Stomach (tissue), 9 donors: ENCODE data around the gene AKAP7. TPM values are rescaled to one million over a fixed set of nuclear protein-coding genes. Genes with fewer than 3 reads are reported as not detected.

ENCODE experiments used
- DNase-seq, 2 donors: peaks; one replicate each; pipeline versions ENCODE4 v3.0.0 to v3.0.0-alpha.2; 2013 to 2019
- H3K27ac ChIP-seq, 5 donors: fragments of 200-600 bp in 4 of 5; sonication (generic) in 4 of 5; one replicate each; pipeline ENCODE4 v1.5.1; 2013 to 2019; ENCODE audit warnings: mild to moderate bottlenecking in 1 of 5, moderate library complexity in 1 of 5
- H3K27me3 ChIP-seq, 3 donors: fragments of 200-600 bp; sonication (generic); one replicate each; pipeline ENCODE4 v1.5.1; 2017 to 2019; ENCODE audit warnings: mixed run types in 1 of 3
- H3K36me3 ChIP-seq, 4 donors: fragments of 200-600 bp; sonication (generic); 1 replicate in 3 of 4; 2 replicates in 1 of 4; pipeline ENCODE4 v1.5.1; 2016 to 2019
- H3K4me1 ChIP-seq, 4 donors: fragments of 200-600 bp; sonication (generic); one replicate each; pipeline ENCODE4 v1.5.1; 2016 to 2019
- H3K4me3 ChIP-seq, 4 donors: fragments of 200-600 bp; sonication (generic) in 3 of 4; one replicate each; pipeline ENCODE4 v1.5.1; 2016 to 2019; ENCODE audit warnings: mild to moderate bottlenecking in 1 of 4
- H3K9me3 ChIP-seq, 4 donors: fragments of 200-600 bp; sonication (generic); one replicate each; pipeline ENCODE4 v1.5.1; 2016 to 2019
- EP300 ChIP-seq: sonication (generic); formaldehyde crosslinking; IDR thresholded peaks from one replicate; pipeline ENCODE4 v1.6.1; 2017; ENCODE audit warnings: antibody characterized with exemption
- POLR2A ChIP-seq, 4 donors: fragments of 450-650 bp; IDR thresholded peaks; one replicate each; pipeline ENCODE4 v1.6.1; 2016; ENCODE audit warnings: antibody characterized with exemption in 4 of 4, control low read depth in 2 of 4, mild to moderate bottlenecking in 1 of 4, moderate library complexity in 1 of 4
- POLR2AphosphoS5 ChIP-seq, 3 donors: sonication (generic); formaldehyde crosslinking; IDR thresholded peaks; one replicate each; pipeline ENCODE4 v1.6.1; 2016; ENCODE audit warnings: antibody characterized with exemption in 3 of 3
- WGBS, 5 donors: extraction: QIAGEN DNeasy Blood & Tissue Kit in 3 of 5; methylation state at CpG; one replicate each; pipeline versions ENCODE4 v1.1.5 to v1.1.7; 2013 to 2018; 5-methylcytosine and 5-hydroxymethylcytosine counted together
- intact Hi-C: fragments of 100-400 bp; cut with DNase I; formaldehyde crosslinking; loops from one replicate; pipeline ENCODE4 v1.15.1; 2023; ENCODE audit warnings: low total_unique reads
- polyA plus RNA-seq, 3 donors: library from polyadenylated mRNA; stranded (reverse); fragments of 200-250 nt; gene quantifications; one replicate each; pipeline ENCODE4 v1.2.3, GENCODE V29; 2013
- total RNA-seq, 5 donors: library from RNA; depleted of rRNA; stranded (reverse); fragments of >200 nt; gene quantifications; one replicate each; pipeline versions ENCODE4 v1.1.0 to v1.2.3, GENCODE V29; 2014 to 2016
- TF ChIP-seq, protein P1 (sequence below), 7 experiments: fragments of 450-650 bp in 4 of 7; fragments of 200-600 bp in 3 of 7; sonication (generic) in 3 of 7; IDR thresholded peaks; one replicate each; pipeline ENCODE4 v1.5.1; 2016 to 2019; ENCODE audit warnings: antibody characterized with exemption in 7 of 7, control low read depth in 2 of 7, mild to moderate bottlenecking in 1 of 7
- donor health status: healthy with polysubstance abuse.
- donor health status: Bipolar disorder and iron deficiency.
- donor health status: healthy.

The AKAP7 gene
- total and polyA plus RNA-seq, 8 donors, result 1.3 to 59.5 (median 4.6) TPM

DNA sequence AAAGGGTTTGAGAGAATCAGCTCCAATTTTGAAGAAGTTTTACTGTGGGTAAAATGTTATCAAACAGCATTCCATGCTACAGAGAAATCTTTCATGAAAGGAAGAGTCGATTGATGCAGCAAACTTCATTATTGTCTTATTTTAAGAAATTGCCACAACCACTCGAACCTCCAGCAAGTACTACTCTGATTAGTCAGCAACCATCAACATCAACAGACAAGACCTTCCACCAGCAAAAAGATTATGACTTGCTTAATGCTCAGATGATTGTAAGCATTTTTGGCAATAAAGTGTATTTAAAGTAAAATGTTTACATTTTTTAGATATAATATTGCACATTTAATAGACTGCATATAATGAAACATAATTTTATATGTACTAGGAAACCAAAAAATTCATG is 87.5 kb downstream of the AKAP7 start:
- intact Hi-C loops, result no loop called here
- DNase-seq, result no peak
- Histone ChIP-seq H3K27me3 (no peaks in the 10 kb centered on the region), H3K36me3 (peaks cover 0 to 25% (median 15%) of the 10 kb centered on the region in 4 donors), H3K4me3 (no peak overlapping the region), H3K27ac (no peak overlapping the region), H3K4me1 (peaks cover 0 to 5% (median 2%) of the 10 kb centered on the region in 4 donors), H3K9me3 (no peaks in the 10 kb centered on the region)
- TF ChIP-seq POLR2A (IDR thresholded peaks at IDR 0.05) (no peak), EP300 (no peak), POLR2AphosphoS5 (IDR thresholded peaks at IDR 0.05) (no peak)
- TF ChIP-seq, protein P1, sequence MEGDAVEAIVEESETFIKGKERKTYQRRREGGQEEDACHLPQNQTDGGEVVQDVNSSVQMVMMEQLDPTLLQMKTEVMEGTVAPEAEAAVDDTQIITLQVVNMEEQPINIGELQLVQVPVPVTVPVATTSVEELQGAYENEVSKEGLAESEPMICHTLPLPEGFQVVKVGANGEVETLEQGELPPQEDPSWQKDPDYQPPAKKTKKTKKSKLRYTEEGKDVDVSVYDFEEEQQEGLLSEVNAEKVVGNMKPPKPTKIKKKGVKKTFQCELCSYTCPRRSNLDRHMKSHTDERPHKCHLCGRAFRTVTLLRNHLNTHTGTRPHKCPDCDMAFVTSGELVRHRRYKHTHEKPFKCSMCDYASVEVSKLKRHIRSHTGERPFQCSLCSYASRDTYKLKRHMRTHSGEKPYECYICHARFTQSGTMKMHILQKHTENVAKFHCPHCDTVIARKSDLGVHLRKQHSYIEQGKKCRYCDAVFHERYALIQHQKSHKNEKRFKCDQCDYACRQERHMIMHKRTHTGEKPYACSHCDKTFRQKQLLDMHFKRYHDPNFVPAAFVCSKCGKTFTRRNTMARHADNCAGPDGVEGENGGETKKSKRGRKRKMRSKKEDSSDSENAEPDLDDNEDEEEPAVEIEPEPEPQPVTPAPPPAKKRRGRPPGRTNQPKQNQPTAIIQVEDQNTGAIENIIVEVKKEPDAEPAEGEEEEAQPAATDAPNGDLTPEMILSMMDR (IDR thresholded peaks at IDR 0.05), result no peak
- WGBS, 5 donors, result 87 to 95% (median 94%) methylated on average over 2 of the region's 2 CpGs

DNA sequence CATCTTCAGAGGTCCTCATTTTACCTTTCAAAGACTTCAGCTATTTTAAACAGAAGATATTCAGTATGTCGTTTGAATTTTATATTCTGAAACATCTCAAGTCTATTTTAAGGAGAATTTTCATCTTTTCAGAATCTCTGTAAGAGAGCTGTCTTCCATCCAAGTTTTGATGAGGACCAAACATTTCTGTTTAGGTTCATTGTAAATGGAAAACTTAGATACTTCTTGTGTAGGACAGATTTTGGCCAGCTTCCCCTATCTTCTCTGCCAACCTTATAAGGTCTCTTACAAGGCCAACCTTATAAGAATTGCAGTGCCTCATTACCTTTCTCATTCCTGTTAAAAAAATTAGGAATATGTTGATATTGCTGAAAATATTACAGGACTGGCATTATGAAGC is 88.1 kb downstream of the AKAP7 start:
- H3K27ac ChIP-seq, result no peak overlapping the region
- TF ChIP-seq, protein P1 (IDR thresholded peaks at IDR 0.05), result no peak
- no peak for TF ChIP-seq POLR2AphosphoS5 (IDR thresholded peaks at IDR 0.05)
- no peak for TF ChIP-seq EP300
- TF ChIP-seq POLR2A (IDR thresholded peaks at IDR 0.05), result no peak
- no peaks in the 10 kb centered on the region for H3K9me3 ChIP-seq
- intact Hi-C loops, result no loop called here
- DNase-seq, result no peak
- no peak overlapping the region for H3K4me3 ChIP-seq
- no peaks in the 10 kb centered on the region for H3K27me3 ChIP-seq
- WGBS, 5 donors, result 69 to 93% (median 76%) methylated on average over 1 of the region's 1 CpG
- H3K4me1 ChIP-seq, result peaks cover 0 to 5% (median 2%) of the 10 kb centered on the region in 4 donors
- H3K36me3 ChIP-seq, result peaks cover 0 to 25% (median 15%) of the 10 kb centered on the region in 4 donors

DNA sequence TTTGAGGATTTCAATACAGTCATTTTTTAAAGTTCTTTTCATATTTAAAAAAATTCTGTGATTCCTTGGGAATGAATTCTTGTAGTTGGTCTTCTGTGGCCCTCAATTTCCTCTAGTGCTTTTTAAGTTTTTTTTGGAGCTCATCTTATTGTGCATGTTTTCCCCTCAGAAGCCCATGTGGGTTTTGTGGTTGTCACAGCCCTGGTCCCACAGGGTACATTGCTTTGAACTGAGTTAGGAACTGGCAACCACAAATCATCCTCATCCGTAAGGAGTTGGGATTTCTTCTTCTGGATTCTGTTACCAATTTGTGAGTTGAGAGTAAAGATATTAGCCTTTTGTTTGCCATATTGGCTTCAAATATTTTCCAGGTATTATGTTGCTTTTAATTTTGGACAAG is 89.9 kb downstream of the AKAP7 start:
- peaks cover 0 to 23% (median 14%) of the 10 kb centered on the region in 4 donors for H3K36me3 ChIP-seq
- no peak overlapping the region for H3K27ac ChIP-seq
- H3K4me1 ChIP-seq, result peaks cover 0 to 5% (median 2%) of the 10 kb centered on the region in 4 donors
- no peaks in the 10 kb centered on the region for H3K27me3 ChIP-seq
- DNase-seq, result no peak
- intact Hi-C loops, result no loop called here
- H3K4me3 ChIP-seq, result no peak overlapping the region
- TF ChIP-seq EP300 (no peak), POLR2A (IDR thresholded peaks at IDR 0.05) (no peak), POLR2AphosphoS5 (IDR thresholded peaks at IDR 0.05) (no peak)
- TF ChIP-seq, protein P1 (IDR thresholded peaks at IDR 0.05), result no peak
- WGBS, 5 donors, result 69 to 84% (median 78%) methylated on average over 1 of the region's 1 CpG
- no peaks in the 10 kb centered on the region for H3K9me3 ChIP-seq

DNA sequence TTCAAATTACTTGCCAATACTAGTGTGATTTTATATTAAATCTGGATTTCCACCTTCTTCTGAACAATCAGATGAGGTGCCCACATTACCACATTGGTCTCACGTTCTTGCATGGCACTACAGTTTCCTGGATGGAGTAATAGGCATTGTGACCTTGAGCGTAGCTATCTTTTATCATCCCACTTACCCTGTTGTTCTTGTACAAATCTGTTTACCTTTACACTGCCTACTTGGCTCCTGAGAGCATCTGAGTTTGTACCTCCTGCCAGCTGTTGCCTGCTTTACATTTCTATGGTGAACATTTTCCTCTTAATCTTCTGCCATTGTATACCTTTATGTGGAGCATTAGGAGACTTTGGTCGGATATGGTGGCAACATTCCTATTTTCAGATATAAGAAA is 90.7 kb downstream of the AKAP7 start:
- H3K36me3 ChIP-seq, result peaks cover 0 to 15% (median 9%) of the 10 kb centered on the region in 4 donors
- intact Hi-C loops, result no loop called here
- no peaks in the 10 kb centered on the region for H3K9me3 ChIP-seq
- no peak overlapping the region for H3K4me3 ChIP-seq
- TF ChIP-seq, protein P1 (IDR thresholded peaks at IDR 0.05), result no peak
- no peak for TF ChIP-seq POLR2A (IDR thresholded peaks at IDR 0.05)
- TF ChIP-seq EP300, result no peak
- TF ChIP-seq POLR2AphosphoS5 (IDR thresholded peaks at IDR 0.05), result peak in 1 of 3 donors; percentile 44
- H3K27ac ChIP-seq, result no peak overlapping the region
- no peaks in the 10 kb centered on the region for H3K27me3 ChIP-seq
- no peak for DNase-seq
- 25 to 68% (median 41%) methylated on average over 3 of the region's 3 CpGs for WGBS, 5 donors
- H3K4me1 ChIP-seq, result peaks cover 0 to 5% (median 2%) of the 10 kb centered on the region in 4 donors
